ENCODE results near the gene FCER2. TPM values are rescaled to one million over a fixed set of nuclear protein-coding genes. Genes with fewer than 3 reads are reported as not detected.

Gene FCER2
- total RNA-seq, 2 experiments from 2014 or later: 3.3 to 4.6 TPM

- Histone ChIP-seq H4K20me1 (ENCODE audit: insufficient read depth, low read length) (no peaks in the 10 kb centered on the region), H3K27ac (ENCODE audit: low read depth, low read length, poor library complexity, severe bottlenecking) (no peak overlapping the region), H3K9me3 (ENCODE audit: low read length) (no peaks in the 10 kb centered on the region), H3K79me2 (ENCODE audit: insufficient read depth, low read depth, low read length) (no peaks in the 10 kb centered on the region), H3K36me3 (ENCODE audit: insufficient read depth, low read length) (peaks cover 12% of the 10 kb centered on the region; the same call in 1 of the 2 replicates), H3K4me1 (ENCODE audit: insufficient read depth, low read length, poor library complexity, severe bottlenecking) (peaks cover 4% of the 10 kb centered on the region), H3K4me3 (ENCODE audit: low read depth, low read length, poor library complexity, severe bottlenecking) (no peak overlapping the region), H3K9me2 (ENCODE audit: insufficient read depth, low read length) (no peaks in the 10 kb centered on the region), H2AFZ (ENCODE audit: low read length) (no peak overlapping the region), H3K4me2 (ENCODE audit: low read length) (no peak overlapping the region)
- no TSS peak for BruUV-seq (replicated peaks)
- intact Hi-C loops (cut with micrococcal nuclease; ENCODE audit: unreplicated experiment): no loop called here
- DNase-seq (ENCODE audit: low spot score): no peak
- ChIA-PET CTCF (ENCODE audit: unreplicated experiment) (no interaction called here), POLR2A (no interaction called here)
- TF ChIP-seq CTCF (conservative IDR thresholded peaks at IDR 0.05; ENCODE audit: low read length): no peak
- TF ChIP-seq EZH2phosphoT487 (IDR thresholded peaks at IDR 0.05; ENCODE audit: borderline replicate concordance, low read depth, low read length): no peak
These were observed 12.8 kb downstream of the FCER2 start for GRCh38 chr19:7689165-7689564.

GRCh38 chr19:7687177-7687576 lies 14.8 kb downstream of the FCER2 start:
- ChIA-PET CTCF (ENCODE audit: unreplicated experiment) (no interaction called here), POLR2A (no interaction called here)
- H3K4me1 ChIP-seq (ENCODE audit: insufficient read depth, low read length, poor library complexity, severe bottlenecking): peaks cover 1% of the 10 kb centered on the region
- no peak overlapping the region for H2AFZ ChIP-seq (ENCODE audit: low read length)
- peaks cover 30% of the 10 kb centered on the region for H3K36me3 ChIP-seq (ENCODE audit: insufficient read depth, low read length)
- no peaks in the 10 kb centered on the region for H3K9me3 ChIP-seq (ENCODE audit: low read length)
- H3K4me3 ChIP-seq (ENCODE audit: low read depth, low read length, poor library complexity, severe bottlenecking): no peak overlapping the region
- no peak for TF ChIP-seq EZH2phosphoT487 (IDR thresholded peaks at IDR 0.05; ENCODE audit: borderline replicate concordance, low read depth, low read length)
- TF ChIP-seq CTCF (conservative IDR thresholded peaks at IDR 0.05; ENCODE audit: low read length): no peak
- H3K9me2 ChIP-seq (ENCODE audit: insufficient read depth, low read length): no peaks in the 10 kb centered on the region
- H3K27ac ChIP-seq (ENCODE audit: low read depth, low read length, poor library complexity, severe bottlenecking): no peak overlapping the region
- no TSS peak for BruUV-seq (replicated peaks)
- 0 out of 2 replicates have a peak, but pooled peaks cover under 1% of the 10 kb centered on the region for H3K79me2 ChIP-seq (ENCODE audit: insufficient read depth, low read depth, low read length)
- no peaks in the 10 kb centered on the region for H4K20me1 ChIP-seq (ENCODE audit: insufficient read depth, low read length)
- no peak overlapping the region for H3K4me2 ChIP-seq (ENCODE audit: low read length)
- no peak for DNase-seq (ENCODE audit: low spot score)
- intact Hi-C loops (cut with micrococcal nuclease; ENCODE audit: unreplicated experiment): no loop called here

GRCh38 chr19:7685546-7686445 lies 16.1 kb downstream of the FCER2 start:
- no peak overlapping the region for H3K4me2 ChIP-seq (ENCODE audit: low read length)
- H3K4me3 ChIP-seq (ENCODE audit: low read depth, low read length, poor library complexity, severe bottlenecking): no peak overlapping the region
- H3K9me3 ChIP-seq (ENCODE audit: low read length): no peaks in the 10 kb centered on the region
- no peaks in the 10 kb centered on the region for H3K9me2 ChIP-seq (ENCODE audit: insufficient read depth, low read length)
- TF ChIP-seq EZH2phosphoT487 (IDR thresholded peaks at IDR 0.05; ENCODE audit: borderline replicate concordance, low read depth, low read length) (no peak), CTCF (conservative IDR thresholded peaks at IDR 0.05; ENCODE audit: low read length) (no peak)
- intact Hi-C loops (cut with micrococcal nuclease; ENCODE audit: unreplicated experiment): no loop called here
- H3K79me2 ChIP-seq (ENCODE audit: insufficient read depth, low read depth, low read length): peaks cover 13% of the 10 kb centered on the region; the same call in 1 of the 2 replicates
- no peak overlapping the region for H2AFZ ChIP-seq (ENCODE audit: low read length)
- H3K27ac ChIP-seq (ENCODE audit: low read depth, low read length, poor library complexity, severe bottlenecking): no peak overlapping the region
- H4K20me1 ChIP-seq (ENCODE audit: insufficient read depth, low read length): no peaks in the 10 kb centered on the region
- H3K4me1 ChIP-seq (ENCODE audit: insufficient read depth, low read length, poor library complexity, severe bottlenecking): peaks cover 6% of the 10 kb centered on the region
- no TSS peak for BruUV-seq (replicated peaks)
- DNase-seq (ENCODE audit: low spot score): no peak
- ChIA-PET CTCF (ENCODE audit: unreplicated experiment) (no interaction called here), POLR2A (no interaction called here)
- H3K36me3 ChIP-seq (ENCODE audit: insufficient read depth, low read length): peaks cover 34% of the 10 kb centered on the region

All from OCI-LY7 (cell line).